Gastrocnemius medialis (tissue), 4 donors: ENCODE measurements around the gene USP17L5. TPM values are rescaled to one million over a fixed set of nuclear protein-coding genes. Genes with fewer than 3 reads are reported as not detected.
"Not testable (repeated sequence)": the region's sequence is repeated elsewhere in the genome, so short reads cannot be mapped to it uniquely, and the experiment has no call there.

Experiments
- ATAC-seq, 2 donors: fragments of 150-250 bp; one replicate each; pipeline ENCODE4 v1.9.1; 2016
- DNase-seq, 2 donors: peaks; one replicate each; pipeline ENCODE4 v3.0.0-alpha.2; 2019
- H3K27ac ChIP-seq, 4 donors: fragments of 200-600 bp; sonication (generic); 1 replicate in 1 of 4; 2 replicates in 3 of 4; pipeline ENCODE4 v1.5.1; 2016 to 2018; ENCODE audit warnings: mild to moderate bottlenecking in 2 of 4, moderate library complexity in 1 of 4
- H3K27me3 ChIP-seq, 3 donors: fragments of 200-600 bp; sonication (generic) in 2 of 3; 1 replicate in 1 of 3; 2 replicates in 2 of 3; pipeline versions ENCODE4 v1.5.1 to v1.6.0; 2016 to 2019; ENCODE audit warnings: mild to moderate bottlenecking in 1 of 3, moderate library complexity in 1 of 3
- H3K36me3 ChIP-seq, 2 donors: fragments of 200-600 bp; sonication (generic) in 1 of 2; one replicate each; pipeline ENCODE4 v1.5.1; 2017 to 2018
- H3K4me1 ChIP-seq, 2 donors: fragments of 200-600 bp; sonication (generic) in 1 of 2; one replicate each; pipeline ENCODE4 v1.5.1; 2016 to 2017; ENCODE audit warnings: mild to moderate bottlenecking in 2 of 2
- H3K4me3 ChIP-seq, 4 donors: fragments of 200-600 bp; sonication (generic) in 3 of 4; 1 replicate in 1 of 4; 2 replicates in 3 of 4; pipeline ENCODE4 v1.5.1; 2016 to 2019; ENCODE audit warnings: mild to moderate bottlenecking in 2 of 4
- H3K9me3 ChIP-seq, 3 donors: fragments of 200-600 bp; sonication (generic) in 2 of 3; 1 replicate in 1 of 3; 2 replicates in 2 of 3; pipeline ENCODE4 v1.5.1; 2016 to 2019
- POLR2A ChIP-seq, 2 donors: fragments of 450-650 bp; IDR thresholded peaks; one replicate each; pipeline ENCODE4 v1.6.1; 2017; ENCODE audit warnings: antibody characterized with exemption in 2 of 2, mild to moderate bottlenecking in 2 of 2, moderate library complexity in 2 of 2
- in situ Hi-C, 4 donors: fragments of 200-750 bp; cut with MboI; loops; one replicate each; pipeline versions ENCODE4 v1.15.0 to v1.8.0; 2017; ENCODE audit warnings: low sequenced_read_pairs in 4 of 4
- intact Hi-C: fragments of 100-400 bp; cut with DNase I; formaldehyde crosslinking; loops from one replicate; pipeline ENCODE4 v1.15.1; 2023; ENCODE audit warnings: low total_unique reads
- total RNA-seq, 4 donors: library from RNA; depleted of rRNA; stranded (reverse); fragments of >200 nt; gene quantifications; one replicate each; pipeline versions ENCODE4 v1.1.0 to v1.2.3, GENCODE V29; 2016
- TF ChIP-seq, protein P1 (sequence below), 5 experiments: fragments of 450-650 bp in 3 of 5; fragments of 200-600 bp in 2 of 5; sonication (generic) in 2 of 5; IDR thresholded peaks in 4 of 5; conservative IDR thresholded peaks in 1 of 5; 1 replicate in 4 of 5; 2 replicates in 1 of 5; pipeline ENCODE4 v1.5.1; 2016 to 2019; ENCODE audit warnings: antibody characterized with exemption in 5 of 5, mild to moderate bottlenecking in 3 of 5, moderate library complexity in 3 of 5

USP17L5 gene
- total RNA-seq, 4 donors from 2014 or later = not detected

DNA sequence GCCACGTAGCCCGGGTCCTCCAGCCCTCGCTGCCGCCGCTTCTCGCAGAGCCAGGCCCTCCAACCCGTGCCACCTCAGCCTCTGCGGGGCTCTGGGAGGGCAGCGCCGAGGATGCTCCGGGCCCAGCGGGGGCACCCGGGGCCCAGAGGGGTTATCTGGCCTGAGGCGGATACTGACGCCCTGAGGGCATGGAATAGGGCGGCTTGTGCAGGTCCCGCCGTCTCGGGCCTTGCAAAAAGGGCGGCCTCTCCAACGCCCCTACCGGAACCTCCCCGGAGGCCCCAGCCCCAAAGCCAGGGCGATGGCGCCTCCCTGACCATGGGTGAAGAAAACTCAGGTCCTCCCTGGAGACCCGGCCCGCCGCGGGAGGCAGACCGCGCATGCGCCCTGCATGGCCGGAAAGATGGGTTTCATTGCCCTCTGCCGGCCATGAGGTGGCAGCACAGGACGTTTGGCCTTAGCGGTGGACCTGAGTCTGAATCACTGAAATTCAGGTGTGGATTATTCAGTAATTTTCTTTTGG, 41.9 kb downstream of the USP17L5 start:
- ATAC-seq, H3K36me3 ChIP-seq, H3K27me3 ChIP-seq, intact Hi-C loops, H3K4me1 ChIP-seq, H3K27ac ChIP-seq, in situ Hi-C loops, H3K9me3 ChIP-seq: not testable (repeated sequence)
- peak overlapping the region in 1 of 4 donors; percentile 42 for H3K4me3 ChIP-seq
- TF ChIP-seq, protein P1, sequence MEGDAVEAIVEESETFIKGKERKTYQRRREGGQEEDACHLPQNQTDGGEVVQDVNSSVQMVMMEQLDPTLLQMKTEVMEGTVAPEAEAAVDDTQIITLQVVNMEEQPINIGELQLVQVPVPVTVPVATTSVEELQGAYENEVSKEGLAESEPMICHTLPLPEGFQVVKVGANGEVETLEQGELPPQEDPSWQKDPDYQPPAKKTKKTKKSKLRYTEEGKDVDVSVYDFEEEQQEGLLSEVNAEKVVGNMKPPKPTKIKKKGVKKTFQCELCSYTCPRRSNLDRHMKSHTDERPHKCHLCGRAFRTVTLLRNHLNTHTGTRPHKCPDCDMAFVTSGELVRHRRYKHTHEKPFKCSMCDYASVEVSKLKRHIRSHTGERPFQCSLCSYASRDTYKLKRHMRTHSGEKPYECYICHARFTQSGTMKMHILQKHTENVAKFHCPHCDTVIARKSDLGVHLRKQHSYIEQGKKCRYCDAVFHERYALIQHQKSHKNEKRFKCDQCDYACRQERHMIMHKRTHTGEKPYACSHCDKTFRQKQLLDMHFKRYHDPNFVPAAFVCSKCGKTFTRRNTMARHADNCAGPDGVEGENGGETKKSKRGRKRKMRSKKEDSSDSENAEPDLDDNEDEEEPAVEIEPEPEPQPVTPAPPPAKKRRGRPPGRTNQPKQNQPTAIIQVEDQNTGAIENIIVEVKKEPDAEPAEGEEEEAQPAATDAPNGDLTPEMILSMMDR (IDR thresholded peaks at IDR 0.05 in 4 of 5, conservative IDR thresholded peaks at IDR 0.05 in 1 of 5) = peak in 2 of 5 experiments; percentile 21 to 48
- DNase-seq = peak in 1 of 2 donors; percentile 20

DNA sequence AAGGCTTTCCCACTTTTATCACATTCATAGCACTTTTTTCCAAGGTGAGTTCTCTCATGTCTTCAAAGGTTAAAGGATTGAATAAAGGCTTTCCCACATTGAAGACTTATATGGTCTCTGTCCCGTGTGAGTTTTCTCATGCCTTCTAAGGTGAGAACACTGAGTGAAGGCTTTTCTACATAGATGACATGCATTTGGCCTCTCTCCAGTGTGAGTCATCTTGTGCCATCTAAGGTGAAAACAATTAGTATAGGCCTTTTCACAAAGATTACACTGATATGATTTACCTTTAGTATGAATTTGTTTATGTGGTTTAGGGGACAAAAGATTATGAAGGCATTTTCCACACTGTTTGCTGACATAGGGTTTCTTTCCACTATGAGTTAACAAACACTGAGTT, 44.9 kb downstream of the USP17L5 start:
- Histone ChIP-seq H3K9me3 (no peaks in the 10 kb centered on the region), H3K36me3 (no peaks in the 10 kb centered on the region), H3K4me1 (no peaks in the 10 kb centered on the region), H3K4me3 (no peak overlapping the region), H3K27me3 (no peaks in the 10 kb centered on the region), H3K27ac (no peak overlapping the region)
- ATAC-seq (no peak), DNase-seq (no peak)
- intact Hi-C loops (no loop called here), in situ Hi-C loops (no loop called here)
- TF ChIP-seq, protein P1 (IDR thresholded peaks at IDR 0.05 in 4 of 5, conservative IDR thresholded peaks at IDR 0.05 in 1 of 5) = no peak
- TF ChIP-seq POLR2A (IDR thresholded peaks at IDR 0.05) = no peak

DNA sequence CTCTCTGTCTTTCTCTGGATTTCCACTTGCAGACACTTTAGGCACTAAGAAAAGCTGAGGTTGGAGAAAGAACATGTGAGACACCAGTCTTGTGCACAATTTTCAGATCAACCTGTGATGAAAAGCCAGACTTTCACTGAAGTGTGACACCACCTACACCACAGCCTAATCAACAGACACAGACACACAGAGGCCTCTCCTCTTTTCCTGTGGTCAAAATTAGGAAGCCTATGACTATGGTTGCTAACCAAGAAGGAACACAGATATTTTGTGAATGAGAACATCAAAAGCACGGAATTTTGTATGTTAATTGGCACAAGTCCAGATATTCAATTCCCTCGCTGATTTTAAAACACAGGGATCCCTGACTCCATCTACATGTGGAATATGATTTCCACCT, 49.8 kb downstream of the USP17L5 start:
- H3K4me1 ChIP-seq, H3K9me3 ChIP-seq, in situ Hi-C loops, H3K27me3 ChIP-seq, H3K4me3 ChIP-seq, DNase-seq, H3K36me3 ChIP-seq, intact Hi-C loops, H3K27ac ChIP-seq, ATAC-seq: not testable (repeated sequence)

Other genes starting within 250 kb of the USP17L5 start
- gene FAM90A26, start 169.0 kb upstream of the USP17L5 start, total RNA-seq = not detected
- gene USP17L10, start 128.7 kb upstream of the USP17L5 start, total RNA-seq = not detected
- not detected for gene USP17L11, start 124.0 kb upstream of the USP17L5 start, total RNA-seq
- gene USP17L12, start 119.3 kb upstream of the USP17L5 start, total RNA-seq = not detected
- gene USP17L13, start 114.5 kb upstream of the USP17L5 start, total RNA-seq = not detected
- gene USP17L15, start 105.0 kb upstream of the USP17L5 start, total RNA-seq = not detected
- not detected for gene USP17L17, start 95.5 kb upstream of the USP17L5 start, total RNA-seq
- not detected for gene USP17L18, start 90.8 kb upstream of the USP17L5 start, total RNA-seq
- not detected for gene USP17L19, start 86.0 kb upstream of the USP17L5 start, total RNA-seq
- gene USP17L20, start 81.3 kb upstream of the USP17L5 start, total RNA-seq = not detected
- gene USP17L21, start 76.5 kb upstream of the USP17L5 start, total RNA-seq = not detected
- not detected for gene USP17L22, start 71.8 kb upstream of the USP17L5 start, total RNA-seq
- gene USP17L24, start 14.2 kb upstream of the USP17L5 start, total RNA-seq = not detected
- not detected for gene USP17L25, start 9.5 kb upstream of the USP17L5 start, total RNA-seq
- not detected for gene USP17L26, start 4.7 kb upstream of the USP17L5 start, total RNA-seq
- not detected for gene USP17L27, start 4.7 kb downstream of the USP17L5 start, total RNA-seq
- not detected for gene USP17L28, start 9.5 kb downstream of the USP17L5 start, total RNA-seq
- gene USP17L29, start 14.2 kb downstream of the USP17L5 start, total RNA-seq = not detected
- gene USP17L30, start 23.7 kb downstream of the USP17L5 start, total RNA-seq = not detected
- gene DEFB131A, start 105.0 kb downstream of the USP17L5 start, total RNA-seq = not detected